ENCODE results near the gene NMRK1.

Gene NMRK1

DNA sequence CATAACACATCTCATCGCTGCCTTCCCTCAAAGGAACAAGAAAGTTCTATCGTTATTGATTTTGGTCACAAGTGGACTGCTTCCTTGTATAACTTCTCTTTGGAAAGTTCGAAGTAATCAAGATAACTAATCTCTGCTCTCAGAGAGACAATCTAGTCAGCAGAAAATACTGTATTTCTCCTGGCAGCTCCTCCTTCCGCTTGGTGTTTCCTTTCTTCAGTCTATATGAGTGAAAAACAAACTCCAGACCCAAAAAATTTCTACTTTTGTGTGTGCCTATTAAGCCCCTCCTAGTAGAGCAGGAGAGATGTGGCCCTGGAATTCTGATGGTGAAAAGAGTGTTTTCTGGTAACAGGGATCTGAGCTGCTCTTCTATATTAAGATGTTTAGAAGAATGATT, 24.8 kb upstream of the NMRK1 start:
- Histone ChIP-seq H3K27ac (ENCODE audit: extremely low read depth, low read depth, low read length) (no peak overlapping the region), H3K4me3 (ENCODE audit: low read depth, low read length) (no peak overlapping the region), H3K9me3 (ENCODE audit: control insufficient read depth, insufficient read depth, low read depth, low read length) (no peaks in the 10 kb centered on the region), H3K4me1 (ENCODE audit: control insufficient read depth, insufficient read depth, low read length) (no peaks in the 10 kb centered on the region), H3K36me3 (ENCODE audit: control insufficient read depth in 2 of 2, insufficient read depth in 1 of 2, low read length in 2 of 2) (no peaks in the 10 kb centered on the region)
- ChIA-PET POLR2A (no interaction called here), CTCF (interaction anchor here (0.6 kb wide), 1 partner anchor 48 kb away, joined by 3 read pairs; no protein-coding TSS in a partner anchor)
- TF ChIP-seq, protein P1, sequence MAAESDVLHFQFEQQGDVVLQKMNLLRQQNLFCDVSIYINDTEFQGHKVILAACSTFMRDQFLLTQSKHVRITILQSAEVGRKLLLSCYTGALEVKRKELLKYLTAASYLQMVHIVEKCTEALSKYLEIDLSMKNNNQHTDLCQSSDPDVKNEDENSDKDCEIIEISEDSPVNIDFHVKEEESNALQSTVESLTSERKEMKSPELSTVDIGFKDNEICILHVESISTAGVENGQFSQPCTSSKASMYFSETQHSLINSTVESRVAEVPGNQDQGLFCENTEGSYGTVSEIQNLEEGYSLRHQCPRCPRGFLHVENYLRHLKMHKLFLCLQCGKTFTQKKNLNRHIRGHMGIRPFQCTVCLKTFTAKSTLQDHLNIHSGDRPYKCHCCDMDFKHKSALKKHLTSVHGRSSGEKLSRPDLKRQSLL (tag by site-specific recombination; IDR thresholded peaks at IDR 0.05) = no peak
- TF ChIP-seq ZNF426 (tag by site-specific recombination; IDR thresholded peaks at IDR 0.05) = no peak

DNA sequence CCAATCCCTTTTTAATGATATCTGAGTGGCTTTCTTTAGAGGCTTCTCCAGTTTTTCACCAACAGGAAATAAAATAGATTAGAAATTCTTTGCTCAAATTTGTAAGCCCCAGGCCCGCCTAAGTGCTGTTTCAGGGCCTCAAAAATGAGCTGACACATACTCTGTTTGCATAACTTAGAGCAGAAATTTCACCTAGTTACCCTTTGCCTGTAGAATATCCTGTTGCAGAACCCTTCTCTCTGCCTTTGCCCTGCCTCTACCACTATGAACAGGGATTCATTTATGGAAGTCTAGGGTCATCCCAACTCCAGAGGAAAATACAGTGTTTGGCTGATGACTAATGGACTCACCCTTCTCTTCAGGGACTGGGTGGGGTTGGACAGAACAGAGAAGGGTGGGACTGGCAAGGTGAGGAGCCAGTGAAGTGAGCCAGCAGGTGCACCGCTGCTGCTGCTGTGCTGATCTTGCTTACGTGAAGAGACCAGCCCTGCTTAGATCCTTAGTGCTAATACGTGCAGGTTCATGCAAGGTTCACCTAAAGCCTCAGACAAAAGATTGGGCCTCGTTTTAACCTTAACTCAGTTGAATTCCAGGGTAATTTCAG, 23.2 kb upstream of the NMRK1 start:
- Histone ChIP-seq H3K4me1 (ENCODE audit: control insufficient read depth, insufficient read depth, low read length) (no peaks in the 10 kb centered on the region), H3K36me3 (ENCODE audit: control insufficient read depth in 2 of 2, insufficient read depth in 1 of 2, low read length in 2 of 2) (no peaks in the 10 kb centered on the region), H3K27ac (ENCODE audit: extremely low read depth, low read depth, low read length) (no peak overlapping the region), H3K9me3 (ENCODE audit: control insufficient read depth, insufficient read depth, low read depth, low read length) (no peaks in the 10 kb centered on the region), H3K4me3 (ENCODE audit: low read depth, low read length) (no peak overlapping the region)
- POLR2A ChIA-PET = no interaction called here
- no peak for TF ChIP-seq ZNF664 (tag by site-specific recombination; IDR thresholded peaks at IDR 0.05)
- TF ChIP-seq, protein P2, sequence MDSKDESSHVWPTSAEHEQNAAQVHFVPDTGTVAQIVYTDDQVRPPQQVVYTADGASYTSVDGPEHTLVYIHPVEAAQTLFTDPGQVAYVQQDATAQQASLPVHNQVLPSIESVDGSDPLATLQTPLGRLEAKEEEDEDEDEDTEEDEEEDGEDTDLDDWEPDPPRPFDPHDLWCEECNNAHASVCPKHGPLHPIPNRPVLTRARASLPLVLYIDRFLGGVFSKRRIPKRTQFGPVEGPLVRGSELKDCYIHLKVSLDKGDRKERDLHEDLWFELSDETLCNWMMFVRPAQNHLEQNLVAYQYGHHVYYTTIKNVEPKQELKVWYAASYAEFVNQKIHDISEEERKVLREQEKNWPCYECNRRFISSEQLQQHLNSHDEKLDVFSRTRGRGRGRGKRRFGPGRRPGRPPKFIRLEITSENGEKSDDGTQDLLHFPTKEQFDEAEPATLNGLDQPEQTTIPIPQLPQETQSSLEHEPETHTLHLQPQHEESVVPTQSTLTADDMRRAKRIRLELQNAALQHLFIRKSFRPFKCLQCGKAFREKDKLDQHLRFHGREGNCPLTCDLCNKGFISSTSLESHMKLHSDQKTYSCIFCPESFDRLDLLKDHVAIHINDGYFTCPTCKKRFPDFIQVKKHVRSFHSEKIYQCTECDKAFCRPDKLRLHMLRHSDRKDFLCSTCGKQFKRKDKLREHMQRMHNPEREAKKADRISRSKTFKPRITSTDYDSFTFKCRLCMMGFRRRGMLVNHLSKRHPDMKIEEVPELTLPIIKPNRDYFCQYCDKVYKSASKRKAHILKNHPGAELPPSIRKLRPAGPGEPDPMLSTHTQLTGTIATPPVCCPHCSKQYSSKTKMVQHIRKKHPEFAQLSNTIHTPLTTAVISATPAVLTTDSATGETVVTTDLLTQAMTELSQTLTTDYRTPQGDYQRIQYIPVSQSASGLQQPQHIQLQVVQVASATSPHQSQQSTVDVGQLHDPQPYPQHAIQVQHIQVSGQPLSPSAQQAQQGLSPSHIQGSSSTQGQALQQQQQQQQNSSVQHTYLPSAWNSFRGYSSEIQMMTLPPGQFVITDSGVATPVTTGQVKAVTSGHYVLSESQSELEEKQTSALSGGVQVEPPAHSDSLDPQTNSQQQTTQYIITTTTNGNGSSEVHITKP (tag by site-specific recombination; IDR thresholded peaks at IDR 0.05) = 0 out of 2 replicates have a peak, but pooled peaks have one; percentile 10
- CTCF ChIA-PET = interaction anchor here (0.6 to 1.0 kb wide), 3 partner anchors 10 to 110 kb away, joined by 3 read pairs; no protein-coding TSS in a partner anchor

- Histone ChIP-seq H3K4me3 (ENCODE audit: low read depth, low read length) (no peak overlapping the region), H3K36me3 (ENCODE audit: control insufficient read depth in 2 of 2, insufficient read depth in 1 of 2, low read length in 2 of 2) (no peaks in the 10 kb centered on the region), H3K9me3 (ENCODE audit: control insufficient read depth, insufficient read depth, low read depth, low read length) (no peaks in the 10 kb centered on the region), H3K27ac (ENCODE audit: extremely low read depth, low read depth, low read length) (no peak overlapping the region), H3K4me1 (ENCODE audit: control insufficient read depth, insufficient read depth, low read length) (no peaks in the 10 kb centered on the region)
- ChIA-PET CTCF (no interaction called here), POLR2A (no interaction called here)
- no peak for TF ChIP-seq ZNF549 (tag by site-specific recombination; IDR thresholded peaks at IDR 0.05)
Observed at GRCh38 chr9:75109210-75109839, 21.4 kb upstream of the NMRK1 start.

DNA sequence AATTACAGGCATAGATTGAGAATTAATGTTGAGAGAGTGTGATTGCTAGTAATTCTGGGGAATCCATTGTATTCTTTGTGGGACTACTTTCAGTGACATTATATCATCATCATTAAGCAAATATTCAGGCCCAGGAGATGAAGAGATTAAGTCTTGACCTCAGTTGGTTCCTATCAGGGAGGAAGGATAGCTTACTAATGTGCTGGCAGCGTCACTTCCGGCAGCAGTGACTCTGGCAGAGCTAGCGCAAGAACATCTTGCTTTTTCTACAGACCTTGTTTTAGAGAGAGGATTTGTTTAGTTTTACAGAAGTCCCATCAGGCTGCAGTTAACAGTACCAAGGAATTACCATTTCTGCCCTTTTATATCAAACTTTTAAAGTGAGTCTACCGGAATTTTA, 20.6 kb upstream of the NMRK1 start:
- POLR2A ChIA-PET = no interaction called here
- Histone ChIP-seq H3K4me3 (ENCODE audit: low read depth, low read length) (no peak overlapping the region), H3K27ac (ENCODE audit: extremely low read depth, low read depth, low read length) (no peak overlapping the region), H3K36me3 (ENCODE audit: control insufficient read depth in 2 of 2, insufficient read depth in 1 of 2, low read length in 2 of 2) (no peaks in the 10 kb centered on the region), H3K4me1 (ENCODE audit: control insufficient read depth, insufficient read depth, low read length) (no peaks in the 10 kb centered on the region), H3K9me3 (ENCODE audit: control insufficient read depth, insufficient read depth, low read depth, low read length) (no peaks in the 10 kb centered on the region)
- CTCF ChIA-PET = no interaction called here
- TF ChIP-seq ZNF202 (tag by site-specific recombination; IDR thresholded peaks at IDR 0.05; ENCODE audit: borderline replicate concordance) (no peak), GFI1B (tag by site-specific recombination; IDR thresholded peaks at IDR 0.05) (no peak), SALL2 (tag by site-specific recombination; IDR thresholded peaks at IDR 0.05; ENCODE audit: borderline replicate concordance) (no peak), ZNF211 (tag by site-specific recombination; IDR thresholded peaks at IDR 0.05; ENCODE audit: low read depth) (no peak), ZNF843 (tag by site-specific recombination; IDR thresholded peaks at IDR 0.05) (no peak), TCF7L2 (IDR thresholded peaks at IDR 0.05; ENCODE audit: borderline replicate concordance, low read depth, low read length) (no peak), OSR2 (tag by site-specific recombination; IDR thresholded peaks at IDR 0.05) (no peak), ZNF707 (tag by site-specific recombination; IDR thresholded peaks at IDR 0.05) (no peak)
- TF ChIP-seq, protein P2 (tag by site-specific recombination; IDR thresholded peaks at IDR 0.05) = no peak
- TF ChIP-seq, protein P3, sequence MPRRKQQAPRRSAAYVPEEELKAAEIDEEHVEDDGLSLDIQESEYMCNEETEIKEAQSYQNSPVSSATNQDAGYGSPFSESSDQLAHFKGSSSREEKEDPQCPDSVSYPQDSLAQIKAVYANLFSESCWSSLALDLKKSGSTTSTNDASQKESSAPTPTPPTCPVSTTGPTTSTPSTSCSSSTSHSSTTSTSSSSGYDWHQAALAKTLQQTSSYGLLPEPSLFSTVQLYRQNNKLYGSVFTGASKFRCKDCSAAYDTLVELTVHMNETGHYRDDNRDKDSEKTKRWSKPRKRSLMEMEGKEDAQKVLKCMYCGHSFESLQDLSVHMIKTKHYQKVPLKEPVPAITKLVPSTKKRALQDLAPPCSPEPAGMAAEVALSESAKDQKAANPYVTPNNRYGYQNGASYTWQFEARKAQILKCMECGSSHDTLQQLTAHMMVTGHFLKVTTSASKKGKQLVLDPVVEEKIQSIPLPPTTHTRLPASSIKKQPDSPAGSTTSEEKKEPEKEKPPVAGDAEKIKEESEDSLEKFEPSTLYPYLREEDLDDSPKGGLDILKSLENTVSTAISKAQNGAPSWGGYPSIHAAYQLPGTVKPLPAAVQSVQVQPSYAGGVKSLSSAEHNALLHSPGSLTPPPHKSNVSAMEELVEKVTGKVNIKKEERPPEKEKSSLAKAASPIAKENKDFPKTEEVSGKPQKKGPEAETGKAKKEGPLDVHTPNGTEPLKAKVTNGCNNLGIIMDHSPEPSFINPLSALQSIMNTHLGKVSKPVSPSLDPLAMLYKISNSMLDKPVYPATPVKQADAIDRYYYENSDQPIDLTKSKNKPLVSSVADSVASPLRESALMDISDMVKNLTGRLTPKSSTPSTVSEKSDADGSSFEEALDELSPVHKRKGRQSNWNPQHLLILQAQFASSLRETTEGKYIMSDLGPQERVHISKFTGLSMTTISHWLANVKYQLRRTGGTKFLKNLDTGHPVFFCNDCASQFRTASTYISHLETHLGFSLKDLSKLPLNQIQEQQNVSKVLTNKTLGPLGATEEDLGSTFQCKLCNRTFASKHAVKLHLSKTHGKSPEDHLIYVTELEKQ (tag by site-specific recombination; IDR thresholded peaks at IDR 0.05; ENCODE audit: borderline replicate concordance) = no peak

Data from HEK293 (cell line).